DOHH2 (cell line): ENCODE measurements around the gene FAM53A.

Source experiments
- CTCF ChIP-seq: fragments of 200-600 bp; sonication (generic); IDR thresholded peaks from one replicate; pipeline ENCODE4 v1.5.1; 2014; ENCODE audit warnings: antibody characterized with exemption, mild to moderate bottlenecking, low read depth, low read length; ENCODE audit not compliant: poor library complexity, severe bottlenecking
- EZH2phosphoT487 ChIP-seq: fragments of 200-600 bp; sonication (generic); IDR thresholded peaks from 2 replicates; pipeline ENCODE4 v1.6.1; 2017; ENCODE audit warnings: borderline replicate concordance, mild to moderate bottlenecking, antibody characterized with exemption, low read length, moderate library complexity, mixed read lengths

- no peak for TF ChIP-seq CTCF
- TF ChIP-seq EZH2phosphoT487 = no peak
These were observed 44.7 kb downstream of the FAM53A start for GRCh38 chr4:1639299-1639868.
